Sigmoid colon (tissue), 4 donors: Measurements from ENCODE around the gene SINHCAF.

Experiments
- CTCF ChIP-seq, 4 experiments: fragments of 450-650 bp in 3 of 4; fragments of 200-600 bp in 1 of 4; IDR thresholded peaks; one replicate each; pipeline ENCODE4 v1.5.1; 2016 to 2019; ENCODE audit warnings: antibody characterized with exemption in 4 of 4, mild to moderate bottlenecking in 3 of 4, moderate library complexity in 2 of 4
- POLR2AphosphoS5 ChIP-seq, 4 donors: sonication (generic); formaldehyde crosslinking; IDR thresholded peaks; one replicate each; pipeline ENCODE4 v1.6.1; 2017; ENCODE audit warnings: antibody characterized with exemption in 4 of 4

GRCh38 chr12:31280183-31280582 lies 45.8 kb downstream of the SINHCAF start:
- TF ChIP-seq CTCF (IDR thresholded peaks at IDR 0.05), result no peak
- TF ChIP-seq POLR2AphosphoS5 (IDR thresholded peaks at IDR 0.05), result peak; percentile 36 to 82 (median 67)
